ENCODE results near the gene DOP1A. TPM values are rescaled to one million over a fixed set of nuclear protein-coding genes. Genes with fewer than 3 reads are reported as not detected.
A peak's percentile ranks its signal among the peaks of the same experiment; 100 is the strongest.

DOP1A gene
- total and polyA plus RNA-seq, 12 donors = 2.5 to 26.8 (median 20.8) TPM

DNA sequence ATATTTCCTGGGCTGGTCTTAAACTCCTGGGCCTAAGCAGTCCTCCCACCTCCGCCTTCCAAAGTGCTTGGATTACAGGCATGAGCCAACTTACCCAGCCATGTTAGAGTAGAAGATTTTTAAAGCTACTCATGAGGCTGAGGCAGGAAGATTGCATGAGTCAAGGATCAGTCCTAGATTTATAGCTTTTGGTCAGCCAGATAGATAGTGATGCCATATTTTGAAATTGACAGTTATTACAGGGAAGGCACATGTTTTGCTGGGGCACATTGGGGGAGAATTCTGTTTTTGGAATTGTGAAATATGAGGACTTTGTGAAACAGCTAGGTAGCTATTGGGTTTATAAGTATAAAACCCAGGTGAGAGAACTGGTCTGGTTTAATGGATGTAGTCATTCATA, 40.9 kb downstream of the DOP1A start:
- 95 to 100% methylated on average over 1 of the region's 1 CpG for WGBS, 2 donors
- no peak for ATAC-seq
- intact Hi-C loops (cut with DNase I) = no loop called here

DNA sequence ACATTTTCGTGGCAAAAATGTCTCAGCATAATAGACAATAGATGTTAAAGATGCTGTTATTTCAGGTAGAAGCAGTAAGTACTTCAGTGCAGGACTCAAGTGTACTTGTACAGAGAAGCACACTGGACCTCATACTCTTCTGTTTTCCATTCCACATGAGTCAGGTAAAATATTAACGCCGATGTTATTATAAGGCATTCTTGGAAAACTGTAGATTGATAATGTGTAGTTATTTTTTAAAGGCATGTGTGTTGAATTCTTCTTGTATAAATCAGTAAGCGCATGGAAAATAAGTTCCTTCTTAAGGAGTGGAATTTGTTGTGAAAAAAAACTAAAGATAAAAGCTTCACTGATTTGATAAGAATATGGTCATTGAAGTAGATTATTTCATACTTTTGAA, 45.8 kb downstream of the DOP1A start:
- no peak overlapping the region for H3K27ac ChIP-seq
- intact Hi-C loops (cut with DNase I) = loop anchor here in 1 of 10 donors (5.0 kb wide), 1 partner anchor 46 kb away; the partner anchor contains the start of genes DOP1A and UBE3D
- TF ChIP-seq, protein P1, sequence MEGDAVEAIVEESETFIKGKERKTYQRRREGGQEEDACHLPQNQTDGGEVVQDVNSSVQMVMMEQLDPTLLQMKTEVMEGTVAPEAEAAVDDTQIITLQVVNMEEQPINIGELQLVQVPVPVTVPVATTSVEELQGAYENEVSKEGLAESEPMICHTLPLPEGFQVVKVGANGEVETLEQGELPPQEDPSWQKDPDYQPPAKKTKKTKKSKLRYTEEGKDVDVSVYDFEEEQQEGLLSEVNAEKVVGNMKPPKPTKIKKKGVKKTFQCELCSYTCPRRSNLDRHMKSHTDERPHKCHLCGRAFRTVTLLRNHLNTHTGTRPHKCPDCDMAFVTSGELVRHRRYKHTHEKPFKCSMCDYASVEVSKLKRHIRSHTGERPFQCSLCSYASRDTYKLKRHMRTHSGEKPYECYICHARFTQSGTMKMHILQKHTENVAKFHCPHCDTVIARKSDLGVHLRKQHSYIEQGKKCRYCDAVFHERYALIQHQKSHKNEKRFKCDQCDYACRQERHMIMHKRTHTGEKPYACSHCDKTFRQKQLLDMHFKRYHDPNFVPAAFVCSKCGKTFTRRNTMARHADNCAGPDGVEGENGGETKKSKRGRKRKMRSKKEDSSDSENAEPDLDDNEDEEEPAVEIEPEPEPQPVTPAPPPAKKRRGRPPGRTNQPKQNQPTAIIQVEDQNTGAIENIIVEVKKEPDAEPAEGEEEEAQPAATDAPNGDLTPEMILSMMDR (IDR thresholded peaks at IDR 0.05) = no peak
- no peak overlapping the region for H3K4me3 ChIP-seq
- no peaks in the 10 kb centered on the region for H3K27me3 ChIP-seq
- peaks cover 0 to 7% (median 0%) of the 10 kb centered on the region in 9 donors for H3K4me1 ChIP-seq
- 82 to 83% methylated on average over 4 of the region's 4 CpGs for WGBS, 2 donors
- H3K36me3 ChIP-seq = peaks cover 0 to 71% (median 19%) of the 10 kb centered on the region in 9 donors
- no peaks in the 10 kb centered on the region for H3K9me3 ChIP-seq
- no peak for ATAC-seq
- no peak for DNase-seq

More for the DNA sequence above, 40.9 kb downstream of the DOP1A start:
- peaks cover 0 to 78% (median 19%) of the 10 kb centered on the region in 9 donors for H3K36me3 ChIP-seq
- no peak overlapping the region for H3K4me3 ChIP-seq
- peaks cover 0 to 15% (median 0%) of the 10 kb centered on the region in 11 donors for H3K9me3 ChIP-seq
- H3K27ac ChIP-seq = no peak overlapping the region
- TF ChIP-seq, protein P1 (IDR thresholded peaks at IDR 0.05) = no peak
- peaks cover 0 to 1% (median 0%) of the 10 kb centered on the region in 9 donors for H3K4me1 ChIP-seq
- no peak for DNase-seq
- H3K27me3 ChIP-seq = no peaks in the 10 kb centered on the region

DNA sequence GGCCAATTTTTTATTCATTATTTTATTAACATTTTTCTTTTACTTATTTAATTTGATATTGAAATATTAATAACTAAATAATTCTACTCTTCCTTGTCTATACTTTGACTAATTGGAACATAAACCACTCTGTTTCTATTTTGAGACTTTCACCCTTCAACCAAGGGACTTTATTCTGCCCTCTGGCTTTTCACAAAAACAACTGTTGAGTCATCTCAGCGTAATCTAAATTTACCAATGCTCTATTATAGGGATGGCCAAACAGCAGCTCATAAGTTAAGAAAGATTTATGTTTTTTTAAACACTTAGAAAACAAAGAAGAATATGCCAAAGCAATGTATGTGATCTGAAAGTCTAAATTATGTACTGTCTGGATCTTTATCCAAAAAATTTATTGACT, 46.7 kb downstream of the DOP1A start:
- no peak overlapping the region for H3K27ac ChIP-seq
- intact Hi-C loops (cut with DNase I) = loop anchor here in 1 of 10 donors (5.0 kb wide), 1 partner anchor 47 kb away; the partner anchor contains the start of genes DOP1A and UBE3D
- TF ChIP-seq, protein P1 (IDR thresholded peaks at IDR 0.05) = no peak
- peak in 2 of 8 donors; percentile 51 to 65 for ATAC-seq
- no peaks in the 10 kb centered on the region for H3K9me3 ChIP-seq
- no peaks in the 10 kb centered on the region for H3K27me3 ChIP-seq
- H3K4me3 ChIP-seq = no peak overlapping the region
- DNase-seq = no peak
- peaks cover 0 to 7% (median 0%) of the 10 kb centered on the region in 9 donors for H3K4me1 ChIP-seq
- 68 to 82% methylated on average over 1 of the region's 1 CpG for WGBS, 2 donors
- H3K36me3 ChIP-seq = peaks cover 0 to 70% (median 17%) of the 10 kb centered on the region in 9 donors

DNA sequence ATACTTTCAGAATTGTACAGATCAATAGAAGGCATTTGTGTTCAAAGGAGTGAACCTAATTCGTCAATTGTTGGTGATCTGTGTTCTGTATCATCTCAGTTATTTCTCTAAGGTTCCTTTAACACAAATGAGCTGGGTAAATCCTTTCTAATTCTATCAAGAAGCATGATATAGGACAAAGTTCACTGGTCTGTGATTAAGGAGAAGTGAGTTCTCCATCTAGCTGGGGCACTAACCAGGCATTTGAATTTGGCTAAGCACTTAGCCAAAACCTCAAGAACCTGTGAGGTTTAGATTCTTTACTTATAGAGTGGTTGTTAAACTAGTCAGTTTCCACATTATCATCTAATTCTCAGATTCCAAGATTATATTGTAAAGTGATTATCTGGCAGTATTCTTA, 50.3 kb downstream of the DOP1A start:
- intact Hi-C loops (cut with DNase I) = loop anchor here in 1 of 10 donors (5.0 kb wide), 1 partner anchor 46 kb away; no protein-coding TSS in a partner anchor
- Histone ChIP-seq H3K9me3 (no peaks in the 10 kb centered on the region), H3K4me1 (peaks cover 0 to 7% (median 0%) of the 10 kb centered on the region in 9 donors), H3K36me3 (peaks cover 0 to 70% (median 8%) of the 10 kb centered on the region in 9 donors), H3K27me3 (no peaks in the 10 kb centered on the region), H3K27ac (no peak overlapping the region), H3K4me3 (no peak overlapping the region)
- 94 to 98% methylated on average over 1 of the region's 1 CpG for WGBS, 2 donors
- TF ChIP-seq, protein P1 (IDR thresholded peaks at IDR 0.05) = no peak
- DNase-seq = no peak
- ATAC-seq = no peak
